ENCODE measurements around the gene KAZN.

Gene KAZN

GRCh38 chr1:14713077-14713476 lies 114.6 kb downstream of the KAZN start:
- DNase-seq (ENCODE audit: low read depth), result no peak

GRCh38 chr1:14715266-14715665 lies 116.8 kb downstream of the KAZN start:
- no peak for DNase-seq (ENCODE audit: low read depth)

- DNase-seq (ENCODE audit: low read depth), result no peak
Observed at GRCh38 chr1:14715802-14716201, 117.3 kb downstream of the KAZN start.

- no peak for DNase-seq (ENCODE audit: low read depth)
Observed at GRCh38 chr1:14716474-14716873, 118.0 kb downstream of the KAZN start.

GRCh38 chr1:14718476-14718875 lies 120.0 kb downstream of the KAZN start:
- DNase-seq (ENCODE audit: low read depth), result no peak

GRCh38 chr1:14723401-14723800 lies 124.9 kb downstream of the KAZN start:
- no peak for DNase-seq (ENCODE audit: low read depth)

GRCh38 chr1:14724246-14724645 lies 125.8 kb downstream of the KAZN start:
- no peak for DNase-seq (ENCODE audit: low read depth)

GRCh38 chr1:14724678-14725077 lies 126.2 kb downstream of the KAZN start:
- no peak for DNase-seq (ENCODE audit: low read depth)

- DNase-seq (ENCODE audit: low read depth), result no peak
Observed at GRCh38 chr1:14725238-14725637, 126.8 kb downstream of the KAZN start.

GRCh38 chr1:14725695-14726094 lies 127.2 kb downstream of the KAZN start:
- no peak for DNase-seq (ENCODE audit: low read depth)

GRCh38 chr1:14726606-14727005 lies 128.1 kb downstream of the KAZN start:
- no peak for DNase-seq (ENCODE audit: low read depth)

- DNase-seq (ENCODE audit: low read depth), result no peak
Observed at GRCh38 chr1:14728516-14728915, 130.0 kb downstream of the KAZN start.

GRCh38 chr1:14732728-14733047 lies 134.2 kb downstream of the KAZN start:
- no peak for DNase-seq (ENCODE audit: low read depth)

GRCh38 chr1:14733048-14733778 lies 134.7 kb downstream of the KAZN start:
- DNase-seq (ENCODE audit: low read depth), result no peak

- DNase-seq (ENCODE audit: low read depth), result no peak
Observed at GRCh38 chr1:14733779-14734140, 135.3 kb downstream of the KAZN start.

GRCh38 chr1:14735841-14736240 lies 137.4 kb downstream of the KAZN start:
- no peak for DNase-seq (ENCODE audit: low read depth)

GRCh38 chr1:14737561-14738094 lies 139.1 kb downstream of the KAZN start:
- no peak for DNase-seq (ENCODE audit: low read depth)

- DNase-seq (ENCODE audit: low read depth), result no peak
Observed at GRCh38 chr1:14738235-14738634, 139.8 kb downstream of the KAZN start.

GRCh38 chr1:14738647-14739046 lies 140.2 kb downstream of the KAZN start:
- DNase-seq (ENCODE audit: low read depth), result no peak

- no peak for DNase-seq (ENCODE audit: low read depth)
Observed at GRCh38 chr1:14739082-14739832, 140.8 kb downstream of the KAZN start.

- DNase-seq (ENCODE audit: low read depth), result no peak
Observed at GRCh38 chr1:14740016-14740415, 141.5 kb downstream of the KAZN start.

- DNase-seq (ENCODE audit: low read depth), result no peak
Observed at GRCh38 chr1:14741082-14741481, 142.6 kb downstream of the KAZN start.

GRCh38 chr1:14741532-14741931 lies 143.0 kb downstream of the KAZN start:
- DNase-seq (ENCODE audit: low read depth), result no peak

Measured in activated T-helper 1 cell treated with Interleukin-2 at 50 U/mL for 16 hours (primary cell).